C4-2B (cell line): ENCODE data around the gene COA8.

Experiments
- H3K27ac ChIP-seq: fragments of 450-650 bp; 2 replicates; pipeline ENCODE4 v1.5.1; 2017
- ZFX ChIP-seq: fragments of 450-650 bp; IDR thresholded peaks from 2 replicates; pipeline ENCODE4 v1.6.1; 2017
- TF ChIP-seq, protein P1 (sequence below): fragments of 450-650 bp; conservative IDR thresholded peaks from 2 replicates; pipeline ENCODE4 v1.5.1; 2017; ENCODE audit warnings: mild to moderate bottlenecking

The COA8 gene

GRCh38 chr14:103536693-103537092 lies 26.1 kb upstream of the COA8 start:
- TF ChIP-seq, protein P1, sequence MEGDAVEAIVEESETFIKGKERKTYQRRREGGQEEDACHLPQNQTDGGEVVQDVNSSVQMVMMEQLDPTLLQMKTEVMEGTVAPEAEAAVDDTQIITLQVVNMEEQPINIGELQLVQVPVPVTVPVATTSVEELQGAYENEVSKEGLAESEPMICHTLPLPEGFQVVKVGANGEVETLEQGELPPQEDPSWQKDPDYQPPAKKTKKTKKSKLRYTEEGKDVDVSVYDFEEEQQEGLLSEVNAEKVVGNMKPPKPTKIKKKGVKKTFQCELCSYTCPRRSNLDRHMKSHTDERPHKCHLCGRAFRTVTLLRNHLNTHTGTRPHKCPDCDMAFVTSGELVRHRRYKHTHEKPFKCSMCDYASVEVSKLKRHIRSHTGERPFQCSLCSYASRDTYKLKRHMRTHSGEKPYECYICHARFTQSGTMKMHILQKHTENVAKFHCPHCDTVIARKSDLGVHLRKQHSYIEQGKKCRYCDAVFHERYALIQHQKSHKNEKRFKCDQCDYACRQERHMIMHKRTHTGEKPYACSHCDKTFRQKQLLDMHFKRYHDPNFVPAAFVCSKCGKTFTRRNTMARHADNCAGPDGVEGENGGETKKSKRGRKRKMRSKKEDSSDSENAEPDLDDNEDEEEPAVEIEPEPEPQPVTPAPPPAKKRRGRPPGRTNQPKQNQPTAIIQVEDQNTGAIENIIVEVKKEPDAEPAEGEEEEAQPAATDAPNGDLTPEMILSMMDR: no peak
- TF ChIP-seq ZFX: no peak
- no peak overlapping the region for H3K27ac ChIP-seq

- TF ChIP-seq ZFX: no peak
- TF ChIP-seq, protein P1: no peak
- no peak overlapping the region for H3K27ac ChIP-seq
Measured at GRCh38 chr14:103537175-103537990, 25.4 kb upstream of the COA8 start.

DNA sequence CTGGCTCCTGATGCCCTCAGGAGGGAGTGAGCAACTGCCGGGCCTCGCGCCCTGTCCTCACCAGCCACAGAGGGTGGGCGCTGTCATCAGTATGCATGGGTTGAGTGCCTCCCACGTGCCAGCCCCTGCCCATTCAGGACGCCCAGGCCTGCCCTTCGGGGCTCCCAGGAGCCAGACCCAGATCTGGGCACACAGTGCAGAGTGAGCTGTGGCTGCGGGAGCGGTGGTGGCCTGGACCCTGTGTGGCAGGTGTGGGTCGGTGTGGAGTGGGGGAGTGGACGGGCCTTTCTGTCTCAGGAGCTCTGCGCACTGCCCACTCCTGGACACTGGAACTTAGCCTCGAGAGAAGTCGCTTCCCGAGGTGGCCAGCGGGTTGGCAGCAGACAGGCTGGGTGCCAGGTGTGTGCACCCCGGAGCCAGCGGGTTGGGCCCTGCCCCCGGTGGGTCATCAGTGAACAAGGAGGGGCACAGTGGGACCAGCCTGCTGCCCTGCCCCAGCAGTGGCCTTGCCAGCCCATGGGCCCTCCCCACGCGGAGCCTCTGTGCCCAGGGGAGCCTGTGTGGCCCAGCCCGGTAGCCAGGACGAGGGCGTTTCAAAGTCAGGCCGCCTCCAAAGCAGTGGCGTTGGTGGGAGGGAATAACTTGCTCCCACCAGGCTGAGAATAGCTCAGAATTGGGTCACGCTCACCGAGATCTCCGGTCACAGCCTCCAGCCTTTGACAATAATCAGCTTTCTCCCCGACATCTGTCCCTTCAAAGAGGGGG lies 24.3 kb upstream of the COA8 start:
- H3K27ac ChIP-seq: no peak overlapping the region
- TF ChIP-seq ZFX: no peak
- TF ChIP-seq, protein P1: no peak

- H3K27ac ChIP-seq: no peak overlapping the region
- TF ChIP-seq, protein P1: no peak
- no peak for TF ChIP-seq ZFX
Measured at GRCh38 chr14:103539056-103539825, 23.5 kb upstream of the COA8 start.

DNA sequence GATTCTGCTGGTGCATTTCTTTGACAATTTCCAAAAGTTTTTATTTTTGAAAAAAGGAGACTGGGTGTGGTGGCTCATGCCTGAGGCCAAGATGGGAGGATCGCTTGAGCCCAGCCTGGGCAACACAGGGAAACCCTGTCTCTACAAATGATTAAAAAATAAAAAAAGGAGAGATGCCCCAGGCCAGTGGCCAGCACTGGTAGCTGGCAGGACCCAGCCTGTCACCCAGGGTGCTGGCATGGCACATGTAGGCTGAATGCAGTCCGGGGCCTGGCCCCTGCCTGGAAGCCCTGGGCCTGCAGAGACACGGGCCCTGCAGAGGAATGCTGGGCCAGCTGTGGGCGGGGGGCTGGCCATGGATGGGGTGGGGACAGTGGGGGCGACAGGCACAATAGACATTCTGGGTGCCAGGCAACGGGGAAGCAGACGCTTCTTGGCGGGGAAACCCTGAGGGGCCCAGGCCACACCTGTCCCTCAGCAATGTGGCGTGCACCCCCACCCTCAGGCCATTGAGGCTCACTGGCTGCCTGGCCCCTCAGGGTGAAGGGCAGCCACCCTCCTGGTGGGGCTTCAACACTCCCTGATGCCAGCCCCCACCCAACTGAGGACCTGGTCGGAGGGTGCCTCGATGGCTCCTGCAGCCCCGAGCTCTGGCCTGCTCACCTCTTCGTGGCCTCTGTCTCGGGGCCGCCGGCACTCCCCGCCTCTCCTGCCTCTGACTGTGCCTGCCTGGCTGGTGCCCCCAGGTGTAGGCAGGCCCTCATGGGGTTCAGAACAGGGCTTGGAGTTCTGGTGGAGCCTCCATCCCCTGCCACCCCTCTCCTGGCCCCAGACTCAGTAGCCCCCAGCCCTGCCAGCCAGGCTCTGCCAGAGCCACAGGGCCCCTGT lies 21.7 kb upstream of the COA8 start:
- no peak overlapping the region for H3K27ac ChIP-seq
- no peak for TF ChIP-seq ZFX
- TF ChIP-seq, protein P1: no peak

- no peak for TF ChIP-seq ZFX
- TF ChIP-seq, protein P1: no peak
- H3K27ac ChIP-seq: no peak overlapping the region
Measured at GRCh38 chr14:103541709-103542604, 20.8 kb upstream of the COA8 start.
